Daoy (cell line): ENCODE results near the gene LIN54. TPM values are rescaled to one million over a fixed set of nuclear protein-coding genes. Genes with fewer than 3 reads are reported as not detected.
"Not testable (repeated sequence)": the region's sequence is repeated elsewhere in the genome, so short reads cannot be mapped to it uniquely, and the experiment has no call there.

Experiments
- DNase-seq: peaks from one replicate; pipeline ENCODE4 v3.0.0-alpha.2; 2015; ENCODE audit warnings: low read depth
- total RNA-seq: library from RNA; depleted of rRNA; stranded (reverse); fragments of >200 nt; shearing (Covaris generic); gene quantifications from 2 replicates; pipeline ENCODE4 v1.2.3, GENCODE V29; 2014; rRNA removed

The LIN54 gene
- total RNA-seq = 12.7 and 15.3 TPM in 2 replicates

DNA sequence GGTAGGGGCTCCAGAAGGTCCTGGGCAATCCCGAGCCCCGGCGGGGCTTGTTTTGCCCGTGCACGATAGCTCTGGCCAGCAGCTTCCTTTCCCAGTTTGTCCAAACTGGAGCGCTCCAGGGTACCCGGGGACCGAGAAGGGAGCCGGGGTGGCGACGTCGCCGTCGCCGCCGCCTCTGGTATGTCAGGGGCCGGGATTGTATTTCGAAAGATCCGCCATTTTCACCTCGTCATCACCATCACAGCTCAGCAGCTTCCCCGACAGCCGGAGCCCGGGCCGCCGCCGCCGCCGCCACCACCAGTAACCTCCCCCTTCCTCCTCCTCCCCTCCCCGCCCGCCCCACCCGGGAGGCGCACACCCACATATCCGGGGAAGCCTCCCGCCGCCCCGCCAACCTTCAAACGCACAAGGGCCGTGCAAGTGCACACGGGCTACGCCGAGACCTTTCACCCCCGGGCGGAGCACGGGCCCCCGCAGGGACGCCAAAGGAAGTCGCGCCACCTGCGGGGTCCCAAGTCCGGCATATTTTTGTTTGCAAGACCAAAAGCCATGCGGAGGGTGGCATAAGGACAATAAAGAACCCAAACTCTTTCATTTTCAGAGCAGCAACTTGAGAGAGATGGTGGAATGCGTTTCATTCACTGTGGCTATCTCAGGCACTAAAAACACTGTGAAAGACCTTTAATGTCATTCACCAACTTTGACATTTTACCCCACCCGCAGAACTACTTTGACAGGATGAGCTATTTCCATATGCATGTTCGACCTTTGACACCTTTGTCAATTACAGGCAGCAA lies at the start of gene LIN54:
LIN54 (minus strand) TSS at position 302 of the 797 bp plus-strand sequence. CDS start 25,979 bp downstream, outside the sequence.
- DNase-seq = peak; percentile 70

GRCh38 chr4:83054928-83055327 lies 44.3 kb upstream of the LIN54 start:
- DNase-seq = no peak

GRCh38 chr4:83048781-83049180 lies 38.2 kb upstream of the LIN54 start:
- not testable (repeated sequence) for DNase-seq

DNA sequence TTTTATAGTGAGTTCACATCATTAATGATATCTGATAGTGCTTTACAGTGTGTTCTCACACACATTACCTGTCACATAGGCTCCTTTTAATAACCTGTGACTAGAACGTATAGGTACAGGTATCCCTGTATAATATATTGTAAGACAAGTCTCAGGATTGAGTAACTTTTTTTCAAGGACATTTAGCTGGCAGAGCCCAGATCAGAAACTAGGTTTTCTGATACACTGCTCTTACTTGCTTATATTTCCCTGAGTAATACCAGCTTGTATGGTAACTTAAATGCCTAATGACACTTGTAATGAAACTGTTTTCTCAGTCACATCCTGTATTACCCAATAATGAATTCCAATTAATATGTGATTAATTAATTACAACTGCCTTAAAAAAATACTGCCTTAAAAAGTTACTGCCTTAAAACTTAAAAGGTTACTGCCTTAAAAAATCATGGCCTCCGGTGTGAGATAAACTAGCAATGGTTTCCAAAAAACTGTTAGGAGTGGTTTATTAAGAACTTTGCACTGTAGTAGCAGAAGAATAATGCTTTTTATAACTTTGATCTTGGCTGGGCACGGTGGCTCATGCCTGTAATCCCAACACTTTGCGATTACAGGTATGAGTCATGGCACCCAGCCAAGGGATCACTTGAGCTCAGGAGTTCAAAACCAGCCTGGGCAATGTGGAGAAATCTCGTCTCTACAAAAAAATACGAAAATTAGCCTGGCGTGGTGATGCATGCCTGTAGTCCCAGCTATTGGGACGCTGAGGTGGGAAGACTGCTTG lies 36.3 kb upstream of the LIN54 start:
- no peak for DNase-seq

DNA sequence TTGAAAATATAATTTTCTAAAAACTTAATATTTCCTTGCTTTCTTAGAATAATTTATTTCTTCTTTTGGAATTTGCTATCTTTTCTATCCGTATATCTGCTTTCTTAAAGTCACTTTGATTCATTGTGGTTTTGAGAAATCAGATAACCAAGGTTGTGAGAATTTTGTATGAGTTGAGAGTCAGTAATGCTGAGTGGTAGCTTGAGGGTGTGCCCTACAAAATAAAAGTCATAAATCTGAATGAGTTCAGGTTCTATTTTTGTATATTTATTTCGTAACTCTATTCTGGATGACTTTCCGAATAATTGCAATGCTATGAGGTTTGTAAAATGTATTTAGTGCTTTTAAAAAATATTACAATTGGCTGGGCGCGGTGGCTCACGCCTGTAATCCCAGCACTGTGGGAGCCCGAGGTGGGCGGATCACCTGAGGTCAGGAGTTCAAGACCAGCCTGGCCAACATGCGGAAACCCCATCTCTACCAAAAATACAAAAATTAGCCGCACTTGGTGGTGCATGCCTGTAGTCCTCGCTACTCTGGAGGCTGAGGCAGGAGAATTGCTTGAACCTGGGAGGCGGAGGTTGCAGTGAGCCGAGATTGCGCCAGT lies 33.3 kb upstream of the LIN54 start:
- no peak for DNase-seq

DNA sequence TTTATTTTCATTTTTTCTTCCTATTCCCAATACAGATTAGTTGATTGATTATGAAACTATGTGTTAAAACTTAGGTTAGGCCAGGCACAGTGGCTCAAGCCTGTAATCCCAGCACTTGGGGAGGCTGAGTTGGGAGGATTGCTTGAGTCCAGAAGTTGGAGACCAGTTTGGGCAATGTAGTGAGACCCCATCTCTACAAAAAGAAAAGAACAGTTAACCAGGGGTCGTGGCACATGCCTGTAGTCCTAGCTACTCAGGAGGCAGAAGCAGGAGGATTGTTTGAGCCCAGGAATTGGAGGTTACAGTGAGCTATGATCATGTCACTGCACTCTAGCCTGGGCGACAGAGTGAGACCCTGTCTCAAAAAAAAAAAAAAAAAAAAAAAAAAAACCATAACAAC lies 32.5 kb upstream of the LIN54 start:
- not testable (repeated sequence) for DNase-seq

GRCh38 chr4:83040269-83040668 lies 29.6 kb upstream of the LIN54 start:
- no peak for DNase-seq

- no peak for DNase-seq
These were observed 26.5 kb upstream of the LIN54 start for GRCh38 chr4:83036991-83037665.

- peak; percentile 96 for DNase-seq
These were observed 24.2 kb upstream of the LIN54 start, which contains the start of gene COPS4 for GRCh38 chr4:83034630-83035494. TSS of gene COPS4 (plus strand) at chr4:83035183. CDS start at chr4:83035225, 42 bp downstream.

DNA sequence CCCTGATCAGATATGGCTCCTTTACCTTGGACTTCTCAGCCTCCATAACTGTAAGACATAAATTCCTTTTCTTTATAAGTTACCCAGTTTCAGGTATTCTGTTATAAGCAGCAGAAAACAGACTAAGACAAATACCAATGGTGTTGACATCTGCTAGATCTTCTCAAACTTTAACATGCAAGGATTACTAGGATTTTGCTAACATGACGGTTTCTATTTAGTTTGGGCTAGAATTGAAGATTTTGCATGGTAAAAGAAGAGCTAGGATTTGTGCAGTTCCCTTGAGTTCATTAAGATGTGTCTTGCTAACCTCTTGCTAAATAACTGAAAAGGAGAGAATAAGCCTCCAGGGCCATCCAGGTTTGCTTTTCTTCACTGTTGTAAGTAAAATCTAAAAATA lies 19.1 kb upstream of the LIN54 start:
- no peak for DNase-seq

GRCh38 chr4:83028976-83029375 lies 18.4 kb upstream of the LIN54 start:
- no peak for DNase-seq

DNA sequence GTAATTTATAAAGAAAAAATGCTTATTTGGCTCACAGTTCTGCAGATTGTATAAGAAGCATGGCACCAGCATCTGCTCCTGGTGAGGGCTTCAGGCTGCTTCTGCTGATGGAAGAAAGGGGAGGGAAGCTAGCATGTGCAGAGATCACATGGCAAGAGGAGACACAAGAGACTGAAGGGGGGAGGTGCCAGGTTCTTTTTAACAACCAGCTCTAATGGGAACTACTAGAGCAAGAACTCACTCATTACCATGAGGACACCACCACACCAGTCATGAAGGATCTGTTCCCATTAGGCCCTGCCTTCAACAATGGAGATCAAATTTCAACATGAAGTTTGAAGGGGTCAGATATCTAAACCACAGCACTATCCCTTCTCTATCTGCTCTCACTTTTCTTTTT lies 14.9 kb upstream of the LIN54 start:
- no peak for DNase-seq

DNA sequence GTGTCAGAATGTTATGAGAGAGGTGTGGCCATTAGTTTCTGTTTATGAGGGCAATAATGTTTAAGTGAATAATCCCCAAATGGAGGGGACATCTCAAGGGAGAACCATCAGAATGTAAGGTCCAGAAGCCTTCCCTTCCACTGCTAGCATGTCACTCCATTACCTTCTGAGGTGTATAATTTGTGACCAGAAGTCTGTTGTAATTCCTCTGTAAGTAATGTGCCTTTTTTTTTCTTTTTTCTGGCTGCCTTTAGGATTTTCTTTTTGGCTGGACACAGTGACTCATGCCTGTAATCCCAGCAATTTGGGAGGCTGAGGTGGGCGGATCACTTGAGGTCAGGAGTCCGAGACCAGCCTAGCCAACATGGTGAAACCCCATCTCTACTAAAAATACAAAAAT lies 13.6 kb upstream of the LIN54 start:
- DNase-seq = no peak

GRCh38 chr4:83023599-83023998 lies 13.0 kb upstream of the LIN54 start:
- DNase-seq = not testable (repeated sequence)

DNA sequence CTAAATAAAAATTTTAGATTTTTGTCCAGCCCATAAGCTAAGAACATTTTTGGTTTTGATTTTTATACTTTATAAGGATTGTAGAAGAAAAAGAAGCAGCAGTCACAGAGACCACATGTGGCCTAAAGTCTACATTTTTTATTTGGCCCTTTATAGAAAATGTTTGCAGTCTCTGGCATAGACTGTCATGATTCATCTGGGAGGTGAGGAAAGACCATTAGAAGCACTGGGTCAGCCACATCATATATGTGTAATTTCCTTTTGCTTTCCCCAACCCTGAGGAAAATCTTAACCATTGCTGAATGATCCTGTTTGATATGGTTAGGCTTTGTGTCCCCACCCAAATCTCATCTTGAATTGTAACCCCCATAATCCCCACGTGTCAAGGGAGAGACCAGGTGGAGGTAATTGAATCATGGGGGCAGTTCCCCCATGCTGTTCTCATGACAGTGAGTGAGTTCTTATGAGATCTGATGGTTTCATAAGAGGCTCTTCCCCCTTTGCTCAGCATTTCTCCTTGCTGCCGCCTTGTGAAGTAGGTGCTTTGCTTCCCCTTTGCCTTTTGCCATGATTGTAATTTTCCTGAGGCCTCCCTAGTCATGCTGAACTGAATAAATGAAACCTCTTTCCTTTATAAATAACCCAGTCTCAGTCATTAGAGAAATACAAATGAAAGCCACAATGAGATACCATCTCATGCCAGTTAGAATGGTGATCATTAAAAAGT lies 12.3 kb upstream of the LIN54 start:
- no peak for DNase-seq

DNA sequence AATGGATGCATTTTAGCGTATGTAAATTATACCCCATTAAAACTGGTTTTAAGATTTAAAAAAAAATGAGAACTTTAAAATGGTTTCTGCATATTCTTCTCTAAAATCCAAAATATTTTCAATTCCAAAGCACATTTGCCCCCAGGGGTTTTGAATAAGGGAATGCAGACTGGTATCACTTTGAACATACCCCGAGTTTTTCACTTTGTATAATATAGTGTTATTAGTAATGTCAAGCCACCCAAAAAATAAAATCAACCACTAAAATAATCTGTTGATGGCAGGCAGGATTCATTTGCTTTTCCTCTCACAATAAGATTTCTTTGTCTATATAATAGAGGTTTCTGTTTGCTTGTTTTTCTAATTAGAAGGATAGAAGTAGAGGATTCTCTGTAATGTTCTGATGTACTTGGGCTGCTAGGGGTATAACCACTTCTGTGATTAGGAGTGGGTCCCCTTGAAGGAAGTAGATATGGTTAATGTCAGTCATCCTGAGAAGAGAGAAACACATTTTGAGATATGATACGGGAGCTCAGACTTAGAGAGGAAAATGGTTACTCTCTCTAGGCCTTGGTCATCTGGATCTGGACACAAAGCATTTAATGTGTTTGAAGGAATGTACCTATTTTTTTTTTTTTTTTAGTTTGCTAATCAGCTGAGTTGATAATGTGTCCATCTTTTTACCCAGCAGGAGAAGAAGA lies 9.3 kb upstream of the LIN54 start:
- no peak for DNase-seq

- no peak for DNase-seq
These were observed 3.3 kb upstream of the LIN54 start for GRCh38 chr4:83013902-83014301.

DNA sequence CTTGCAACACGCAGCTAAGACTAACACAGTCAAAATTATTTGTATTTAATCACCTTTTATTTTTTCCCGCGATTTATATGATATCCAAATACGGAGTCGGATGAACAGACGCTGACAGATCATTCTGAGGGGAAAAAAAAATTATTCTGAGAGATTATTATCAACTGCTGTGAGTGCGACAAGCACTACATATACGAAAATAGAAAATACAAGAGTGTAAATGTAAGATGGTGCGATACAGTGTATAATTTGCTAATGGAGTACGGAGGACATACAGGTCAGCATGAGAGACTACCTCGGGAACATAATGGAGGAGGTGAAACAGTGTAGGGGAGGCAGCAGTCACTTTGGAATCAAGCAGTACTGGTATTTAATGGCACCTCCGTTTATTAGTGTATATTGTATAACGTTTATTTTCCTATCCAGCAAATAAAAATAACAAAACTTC lies 2.8 kb upstream of the LIN54 start:
- no peak for DNase-seq

DNA sequence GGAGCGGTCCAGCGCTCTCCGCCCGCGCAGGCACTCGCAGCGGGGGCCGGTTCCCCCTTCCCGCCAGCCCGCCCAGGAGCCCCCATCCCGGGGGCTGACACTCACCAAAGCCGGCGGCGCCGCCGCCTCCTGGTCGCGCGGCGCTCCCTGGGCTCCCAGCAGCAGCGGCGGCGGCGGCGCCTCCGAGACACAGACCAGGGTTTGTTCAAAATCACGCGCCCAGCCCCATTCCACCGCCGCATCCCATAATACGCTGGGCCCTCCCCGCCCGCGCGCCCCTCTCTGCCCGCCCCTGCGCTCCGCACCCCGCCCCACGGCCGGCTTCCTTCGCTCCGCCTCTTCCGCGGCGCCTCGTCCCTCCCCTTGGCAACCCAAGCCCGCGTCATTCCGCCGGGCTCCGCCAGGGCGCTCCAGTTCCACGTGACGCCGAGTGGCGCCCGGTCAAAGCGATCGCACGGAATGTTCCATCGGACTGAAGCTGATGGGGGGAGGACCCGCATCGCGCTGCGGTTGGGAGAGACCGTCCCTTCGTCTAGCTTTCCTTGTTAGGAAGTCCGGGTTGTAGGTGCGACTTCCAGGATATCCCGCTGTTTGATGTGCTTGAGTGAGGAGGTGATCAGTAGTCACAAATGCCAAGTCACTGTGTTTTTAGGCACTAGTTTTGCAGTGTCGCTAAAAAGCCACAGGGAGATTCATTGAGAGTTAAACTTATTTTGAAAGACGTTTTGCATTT lies 2.2 kb upstream of the LIN54 start:
- DNase-seq = peak; percentile 94
